ENCODE data around the gene IL1RL1.

Gene IL1RL1

DNA sequence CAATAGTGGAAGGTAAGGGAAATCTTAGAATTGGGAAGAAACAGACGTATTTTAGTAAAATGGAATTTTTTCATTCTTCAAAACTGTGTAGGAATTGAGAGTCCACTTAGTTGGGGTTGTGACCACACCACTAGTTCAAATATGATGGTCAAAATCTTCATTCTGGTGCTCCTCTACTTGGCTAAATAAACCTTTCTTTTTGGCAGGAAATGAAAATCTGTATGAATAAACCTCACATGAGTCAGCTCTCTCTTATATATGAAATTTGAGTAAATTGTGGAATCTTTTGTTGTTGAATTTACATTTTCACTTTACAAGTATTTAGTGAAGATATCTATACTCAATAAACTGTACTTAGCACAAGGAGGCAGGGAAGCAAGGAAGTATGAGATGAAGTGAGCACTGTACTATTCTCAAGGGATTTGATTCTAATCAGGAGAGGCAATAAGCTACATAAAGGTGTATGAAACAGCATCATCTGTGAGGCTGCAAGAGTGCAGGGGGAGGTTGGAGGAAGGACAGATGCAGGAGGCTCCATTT is 64.8 kb downstream of the IL1RL1 start:
- H3K4me1 Mint-ChIP-seq (ENCODE audit: low read depth in 2 of 2), result peaks cover 6 to 16% of the 10 kb centered on the region in 2 donors
- H3K27me3 Mint-ChIP-seq, result no peaks in the 10 kb centered on the region
- no peak overlapping the region for H3K4me3 Mint-ChIP-seq
- H3K27ac Mint-ChIP-seq, result no peak overlapping the region
- DNase-seq (no peak), ATAC-seq (replicated peaks) (no peak)
- peaks cover 29% of the 10 kb centered on the region for H3K36me3 Mint-ChIP-seq (ENCODE audit: insufficient read depth)
- H3K9me3 Mint-ChIP-seq, result peaks cover 0 to 2% of the 10 kb centered on the region in 2 donors

- H3K4me1 Mint-ChIP-seq (ENCODE audit: low read depth in 2 of 2), result peaks cover 5 to 18% of the 10 kb centered on the region in 2 donors
- no peak overlapping the region for H3K4me3 Mint-ChIP-seq
- H3K27ac Mint-ChIP-seq, result no peak overlapping the region
- ATAC-seq (replicated peaks), result no peak
- no peak for DNase-seq
- peaks cover 4 to 15% of the 10 kb centered on the region in 2 donors for H3K9me3 Mint-ChIP-seq
- H3K27me3 Mint-ChIP-seq, result no peaks in the 10 kb centered on the region
- H3K36me3 Mint-ChIP-seq (ENCODE audit: insufficient read depth), result peaks cover 14% of the 10 kb centered on the region
Measured at GRCh38 chr2:102383722-102384121, 72.4 kb downstream of the IL1RL1 start.

- peaks cover 18% of the 10 kb centered on the region for H3K36me3 Mint-ChIP-seq (ENCODE audit: insufficient read depth)
Measured at GRCh38 chr2:102385522-102385921, 74.2 kb downstream of the IL1RL1 start.

GRCh38 chr2:102386004-102386403 is 74.6 kb downstream of the IL1RL1 start:
- Mint-ChIP-seq H3K27ac (peak overlapping the region in 1 of 2 donors; percentile 39), H3K27me3 (no peaks in the 10 kb centered on the region), H3K9me3 (peaks cover 4 to 15% of the 10 kb centered on the region in 2 donors), H3K4me3 (no peak overlapping the region), H3K36me3 (ENCODE audit: insufficient read depth) (peaks cover 18% of the 10 kb centered on the region), H3K4me1 (ENCODE audit: low read depth in 2 of 2) (peaks cover 13 to 17% of the 10 kb centered on the region in 2 donors)
- DNase-seq (no peak), ATAC-seq (replicated peaks) (no peak)

More at GRCh38 chr2:102385522-102385921, 74.2 kb downstream of the IL1RL1 start:
- H3K27me3 Mint-ChIP-seq, result no peaks in the 10 kb centered on the region
- H3K27ac Mint-ChIP-seq, result peak overlapping the region in 1 of 2 donors; percentile 39
- no peak for DNase-seq
- peaks cover 4 to 15% of the 10 kb centered on the region in 2 donors for H3K9me3 Mint-ChIP-seq
- ATAC-seq (replicated peaks), result no peak
- H3K4me1 Mint-ChIP-seq (ENCODE audit: low read depth in 2 of 2), result peaks cover 11 to 19% of the 10 kb centered on the region in 2 donors
- H3K4me3 Mint-ChIP-seq, result no peak overlapping the region

DNA sequence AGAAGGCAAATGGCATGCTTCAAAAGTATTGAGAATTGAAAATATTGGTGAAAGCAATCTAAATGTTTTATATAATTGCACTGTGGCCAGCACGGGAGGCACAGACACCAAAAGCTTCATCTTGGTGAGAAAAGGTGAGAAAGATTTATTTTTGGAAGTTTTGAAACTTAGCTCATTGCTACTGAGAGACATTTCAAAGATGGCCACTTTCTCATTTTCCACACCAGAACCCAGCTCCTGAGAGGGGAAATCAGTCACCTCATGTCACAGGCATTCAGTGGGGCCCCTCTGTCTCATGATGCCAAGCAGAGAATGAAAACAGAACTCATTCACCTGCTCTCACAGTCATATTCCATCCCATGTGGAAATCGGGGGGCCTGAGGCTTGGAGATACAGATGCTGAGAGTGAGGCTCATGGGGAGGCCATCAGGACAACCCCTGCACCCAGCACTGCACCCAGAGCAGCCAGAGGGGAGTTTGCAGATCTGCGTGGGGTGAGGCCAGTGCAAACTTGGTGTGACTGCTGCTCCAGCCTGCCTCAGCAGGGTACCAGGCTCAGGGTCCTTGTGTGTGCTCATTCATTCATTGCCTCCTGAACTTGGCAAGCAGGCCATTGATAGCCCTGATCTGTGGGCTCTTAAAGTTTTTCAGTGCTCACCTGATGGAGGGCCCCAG is 75.6 kb downstream of the IL1RL1 start:
- H3K36me3 Mint-ChIP-seq (ENCODE audit: insufficient read depth), result peaks cover 18% of the 10 kb centered on the region
- peak overlapping the region in 1 of 2 donors; percentile 17 for H3K27ac Mint-ChIP-seq
- peaks cover 23 to 25% of the 10 kb centered on the region in 2 donors for H3K4me1 Mint-ChIP-seq (ENCODE audit: low read depth in 2 of 2)
- no peak overlapping the region for H3K4me3 Mint-ChIP-seq
- no peaks in the 10 kb centered on the region for H3K27me3 Mint-ChIP-seq
- ATAC-seq (replicated peaks) (no peak), DNase-seq (no peak)
- peaks cover 4 to 15% of the 10 kb centered on the region in 2 donors for H3K9me3 Mint-ChIP-seq

DNA sequence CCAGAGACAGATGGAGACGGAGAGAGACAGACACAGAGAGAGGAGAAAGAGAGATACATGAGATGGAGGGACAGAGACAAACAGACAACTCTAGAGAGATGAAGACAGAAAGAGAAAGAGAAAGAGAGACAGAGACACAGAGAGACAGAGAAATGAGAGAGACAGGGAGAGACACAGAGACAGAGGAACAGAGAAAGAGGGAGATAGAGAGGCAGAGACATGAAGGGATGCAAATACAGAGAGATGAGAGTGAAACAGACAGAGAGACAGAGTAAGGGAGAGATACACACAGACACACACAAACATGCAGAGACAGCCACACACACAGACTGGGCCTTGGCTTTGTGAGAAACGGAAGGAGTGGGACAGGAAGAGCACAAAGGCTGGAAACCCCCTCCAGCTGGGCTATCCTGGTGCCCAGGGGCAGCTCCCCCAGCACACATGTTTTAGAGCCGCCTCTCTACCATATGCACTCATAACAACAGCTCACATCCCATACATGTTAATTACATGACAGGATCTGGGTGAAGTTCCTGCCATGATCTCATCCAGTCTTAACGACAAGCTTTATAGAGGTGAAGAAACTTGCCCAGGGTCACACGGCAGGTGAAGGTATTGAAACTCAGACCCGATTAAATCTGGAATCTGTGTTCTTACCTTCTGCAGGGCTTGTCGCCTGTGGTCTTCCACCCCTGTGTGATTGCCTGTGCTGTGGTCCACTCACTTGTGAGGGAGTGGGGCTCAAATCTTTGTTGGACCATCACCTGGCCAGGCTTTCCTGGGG is 76.6 kb downstream of the IL1RL1 start:
- peaks cover 18% of the 10 kb centered on the region for H3K36me3 Mint-ChIP-seq (ENCODE audit: insufficient read depth)
- ATAC-seq (replicated peaks), result no peak
- no peak overlapping the region for H3K4me3 Mint-ChIP-seq
- H3K4me1 Mint-ChIP-seq (ENCODE audit: low read depth in 2 of 2), result peaks cover 25 to 27% of the 10 kb centered on the region in 2 donors
- peaks cover 4 to 11% of the 10 kb centered on the region in 2 donors for H3K9me3 Mint-ChIP-seq
- no peak for DNase-seq
- H3K27me3 Mint-ChIP-seq, result no peaks in the 10 kb centered on the region
- peak overlapping the region; percentile 17 to 49 for H3K27ac Mint-ChIP-seq

DNA sequence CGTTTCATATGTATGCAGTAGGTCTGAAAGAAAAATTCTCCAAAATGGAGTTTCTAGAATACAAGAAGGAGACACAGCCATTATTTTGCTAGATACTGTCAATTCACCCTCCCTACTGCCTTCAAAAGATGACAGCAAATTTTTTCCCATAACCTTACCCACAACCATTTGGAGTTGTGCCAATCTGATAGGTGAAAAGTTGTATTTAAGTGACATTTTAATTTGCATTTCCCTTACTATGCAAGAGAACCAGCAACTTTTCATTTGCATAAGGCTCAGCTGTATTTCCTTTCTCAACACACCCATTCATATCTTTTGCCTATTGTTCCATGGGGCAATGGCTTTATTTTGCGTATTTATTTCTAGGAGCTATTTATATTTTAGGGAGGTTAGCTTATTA is 80.2 kb downstream of the IL1RL1 start:
- Mint-ChIP-seq H3K27me3 (no peaks in the 10 kb centered on the region), H3K36me3 (ENCODE audit: insufficient read depth) (peaks cover 7% of the 10 kb centered on the region), H3K27ac (no peak overlapping the region), H3K9me3 (no peaks in the 10 kb centered on the region), H3K4me1 (ENCODE audit: low read depth in 2 of 2) (peaks cover 22 to 27% of the 10 kb centered on the region in 2 donors), H3K4me3 (peak overlapping the region; percentile 19 to 25)
- DNase-seq, result peak; percentile 19 to 48 (median 26)
- ATAC-seq (replicated peaks), result peak; percentile 80

DNA sequence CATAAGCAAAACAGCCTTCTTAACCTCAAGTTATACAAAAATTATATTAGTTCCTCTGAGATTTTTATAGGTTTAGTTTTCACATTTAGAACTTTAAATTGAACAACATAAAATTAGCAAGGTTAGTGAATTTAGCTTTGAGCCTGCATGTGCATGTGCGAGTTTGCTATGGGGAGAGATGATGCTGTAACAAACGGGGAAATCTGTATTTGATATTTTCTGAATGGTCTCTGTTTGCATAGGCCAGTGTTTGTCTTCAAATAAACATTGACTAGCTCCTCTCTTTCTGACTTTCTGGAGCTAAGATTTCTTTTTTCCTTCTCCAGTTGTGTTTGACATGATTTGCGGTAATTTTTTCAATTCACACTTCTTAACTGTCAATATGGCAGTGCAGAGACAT is 80.7 kb downstream of the IL1RL1 start:
- no peak for DNase-seq
- Mint-ChIP-seq H3K36me3 (ENCODE audit: insufficient read depth) (peaks cover 7% of the 10 kb centered on the region), H3K4me3 (no peak overlapping the region), H3K9me3 (no peaks in the 10 kb centered on the region), H3K27me3 (no peaks in the 10 kb centered on the region), H3K27ac (no peak overlapping the region), H3K4me1 (ENCODE audit: low read depth in 2 of 2) (peaks cover 22 to 27% of the 10 kb centered on the region in 2 donors)
- no peak for ATAC-seq (replicated peaks)

- DNase-seq, result no peak
- Mint-ChIP-seq H3K27me3 (no peaks in the 10 kb centered on the region), H3K4me3 (no peak overlapping the region), H3K9me3 (no peaks in the 10 kb centered on the region), H3K4me1 (ENCODE audit: low read depth in 2 of 2) (peaks cover 17 to 22% of the 10 kb centered on the region in 2 donors), H3K27ac (no peak overlapping the region), H3K36me3 (ENCODE audit: insufficient read depth) (peaks cover 7% of the 10 kb centered on the region)
- no peak for ATAC-seq (replicated peaks)
Measured at GRCh38 chr2:102392942-102393341, 81.6 kb downstream of the IL1RL1 start.

DNA sequence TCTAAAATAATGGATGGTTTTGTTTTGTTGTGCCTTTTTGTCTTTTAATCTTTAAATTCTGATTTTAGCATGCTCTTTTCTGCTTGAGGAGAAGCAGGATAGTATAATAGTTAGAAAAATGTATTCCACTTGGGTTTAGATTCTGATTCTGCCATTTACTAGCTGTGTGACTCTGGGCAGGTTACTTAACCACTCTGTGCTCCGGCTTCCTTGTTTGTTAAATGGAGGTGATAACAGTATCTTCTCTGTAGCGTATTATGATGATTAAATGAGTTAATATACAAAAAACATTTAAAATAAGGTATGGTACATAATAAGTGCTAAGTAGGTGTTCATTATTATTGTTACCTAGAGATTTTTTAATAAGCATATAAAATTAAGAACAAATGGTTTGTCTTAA is 84.6 kb downstream of the IL1RL1 start:
- Mint-ChIP-seq H3K4me3 (no peak overlapping the region), H3K36me3 (ENCODE audit: insufficient read depth) (peaks cover 3% of the 10 kb centered on the region), H3K27me3 (no peaks in the 10 kb centered on the region), H3K27ac (no peak overlapping the region), H3K9me3 (no peaks in the 10 kb centered on the region), H3K4me1 (ENCODE audit: low read depth in 2 of 2) (peaks cover 17 to 22% of the 10 kb centered on the region in 2 donors)
- no peak for DNase-seq
- no peak for ATAC-seq (replicated peaks)

DNA sequence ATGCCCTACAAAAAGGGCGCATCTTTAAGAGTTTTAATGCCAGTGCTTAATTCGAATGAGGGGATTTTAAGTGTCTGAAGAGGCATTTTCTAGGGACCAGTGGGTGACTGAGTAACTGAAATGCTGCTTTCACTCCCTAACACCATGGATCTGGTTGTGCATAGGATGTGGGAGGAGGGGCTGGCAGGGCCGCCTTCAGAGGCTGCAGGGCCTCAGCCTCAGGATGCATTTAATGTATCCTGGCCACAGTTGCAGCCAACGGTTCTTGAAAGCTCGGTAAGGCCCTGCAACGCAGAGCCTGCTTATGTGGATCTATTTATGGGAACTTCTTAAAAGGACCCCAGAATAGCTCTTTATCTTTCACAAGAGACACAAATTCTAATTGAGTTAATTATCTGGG is 85.8 kb downstream of the IL1RL1 start:
- Mint-ChIP-seq H3K36me3 (ENCODE audit: insufficient read depth) (peaks cover 3% of the 10 kb centered on the region), H3K4me1 (ENCODE audit: low read depth in 2 of 2) (peaks cover 5 to 16% of the 10 kb centered on the region in 2 donors), H3K9me3 (no peaks in the 10 kb centered on the region), H3K27me3 (no peaks in the 10 kb centered on the region), H3K4me3 (no peak overlapping the region), H3K27ac (no peak overlapping the region)
- no peak for ATAC-seq (replicated peaks)
- DNase-seq, result no peak

- Mint-ChIP-seq H3K36me3 (ENCODE audit: insufficient read depth) (peaks cover 3% of the 10 kb centered on the region), H3K27me3 (no peaks in the 10 kb centered on the region), H3K4me1 (ENCODE audit: low read depth in 2 of 2) (peaks cover 3 to 16% of the 10 kb centered on the region in 2 donors), H3K27ac (peak overlapping the region; percentile 0 to 32), H3K9me3 (no peaks in the 10 kb centered on the region), H3K4me3 (no peak overlapping the region)
- no peak for DNase-seq
- peak; percentile 16 for ATAC-seq (replicated peaks)
Measured at GRCh38 chr2:102399499-102400141, 88.3 kb downstream of the IL1RL1 start.

- H3K9me3 Mint-ChIP-seq, result no peaks in the 10 kb centered on the region
- no peaks in the 10 kb centered on the region for H3K27me3 Mint-ChIP-seq
- H3K27ac Mint-ChIP-seq, result no peak overlapping the region
- H3K36me3 Mint-ChIP-seq (ENCODE audit: insufficient read depth), result peaks cover 3% of the 10 kb centered on the region
- ATAC-seq (replicated peaks) (no peak), DNase-seq (no peak)
- H3K4me3 Mint-ChIP-seq, result no peak overlapping the region
- peaks cover 3 to 16% of the 10 kb centered on the region in 2 donors for H3K4me1 Mint-ChIP-seq (ENCODE audit: low read depth in 2 of 2)
Measured at GRCh38 chr2:102401456-102401855, 90.1 kb downstream of the IL1RL1 start.

Measured in effector memory CD8-positive, alpha-beta T cell (primary cell).